GM20431 (cell line): ENCODE data around the gene RBM17.
"Not testable (repeated sequence)": the region's sequence is repeated elsewhere in the genome, so short reads cannot be mapped to it uniquely, and the experiment has no call there.

ENCODE experiments used
- in situ Hi-C: fragments of 300-500 bp; cut with MseI, MboI; formaldehyde crosslinking; loops from one replicate; pipeline ENCODE4 v1.15.0; 2020; ENCODE audit warnings: low sequenced_read_pairs; ENCODE audit not compliant: unreplicated experiment

RBM17 gene

DNA sequence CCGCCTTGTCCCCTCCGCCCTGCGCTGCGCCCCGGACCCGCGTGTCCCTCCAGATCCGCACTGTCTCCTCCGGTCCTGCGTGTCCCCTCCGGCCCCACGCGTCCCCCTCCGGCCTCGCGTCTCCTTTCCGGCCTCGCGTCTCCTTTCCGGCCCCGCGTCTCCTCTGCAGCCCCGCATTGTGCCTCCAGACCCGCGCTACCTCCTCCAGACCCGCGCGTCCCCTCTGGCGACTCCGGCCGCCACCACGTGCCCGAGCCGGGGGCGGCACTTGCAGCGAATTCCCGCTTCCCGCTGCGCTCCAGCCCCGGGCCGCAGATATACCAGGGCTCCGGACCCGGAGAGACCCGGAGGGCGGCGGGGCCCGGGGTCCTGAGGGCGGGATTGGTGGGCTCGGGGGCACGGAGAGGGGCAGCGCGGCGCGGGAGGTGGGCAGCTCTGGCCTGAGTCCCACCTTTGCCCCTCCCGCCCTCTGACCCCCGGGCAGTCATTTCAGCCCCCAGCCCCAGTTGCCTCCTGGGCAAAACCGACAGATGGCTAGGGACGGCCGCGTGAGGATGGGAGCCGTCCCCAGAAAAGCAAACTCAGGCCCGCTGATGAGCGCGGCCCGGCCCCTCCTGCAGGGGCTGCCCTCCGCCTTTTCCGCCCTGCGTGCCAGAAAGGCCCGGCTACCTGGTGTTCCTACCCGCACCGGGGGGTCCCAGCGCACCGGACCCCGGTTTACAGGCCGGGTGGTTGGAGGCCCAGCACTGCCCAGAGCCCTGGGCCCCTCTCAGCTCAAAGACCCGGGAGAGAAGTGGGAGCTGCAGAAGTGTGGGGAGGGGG is 56.5 kb downstream of the RBM17 start:
- in situ Hi-C loops, result no loop called here

DNA sequence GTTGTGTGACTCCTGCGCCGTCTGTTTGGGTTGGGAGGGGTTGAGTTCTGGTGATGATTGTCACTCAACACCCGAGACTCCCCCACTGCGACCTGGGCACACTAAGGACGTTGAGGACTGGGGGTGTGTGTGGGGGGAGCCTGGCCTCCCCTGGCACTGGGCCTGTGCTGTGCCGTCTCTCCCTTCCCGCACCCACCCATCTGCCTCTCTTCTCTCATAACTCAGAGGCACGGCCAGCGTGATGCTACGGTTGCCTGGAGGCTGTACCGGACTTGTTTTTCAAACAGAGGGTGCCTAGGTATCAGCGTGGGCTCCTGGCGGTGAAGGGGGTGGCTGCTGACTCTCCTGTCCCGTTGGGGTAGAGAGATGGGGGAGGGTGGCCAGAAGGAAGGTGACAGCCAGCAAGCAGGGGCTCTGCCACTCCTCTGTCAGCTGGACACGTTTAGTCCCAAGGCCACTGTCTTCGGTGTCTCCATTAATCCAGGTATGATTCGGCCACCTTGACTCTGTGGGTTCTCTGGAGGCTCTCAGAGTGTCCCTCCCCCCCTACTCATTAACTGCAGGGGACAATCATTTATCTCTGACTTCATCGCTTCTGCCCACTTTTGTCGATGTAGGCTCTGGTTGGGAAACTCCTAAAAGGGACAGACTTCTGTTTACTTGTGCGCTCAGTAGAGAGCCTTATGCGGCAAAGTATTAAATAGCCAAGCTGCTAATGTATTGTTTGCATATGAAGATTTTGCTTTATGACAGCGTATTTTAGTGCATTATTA is 57.4 kb downstream of the RBM17 start:
- in situ Hi-C loops, result no loop called here

DNA sequence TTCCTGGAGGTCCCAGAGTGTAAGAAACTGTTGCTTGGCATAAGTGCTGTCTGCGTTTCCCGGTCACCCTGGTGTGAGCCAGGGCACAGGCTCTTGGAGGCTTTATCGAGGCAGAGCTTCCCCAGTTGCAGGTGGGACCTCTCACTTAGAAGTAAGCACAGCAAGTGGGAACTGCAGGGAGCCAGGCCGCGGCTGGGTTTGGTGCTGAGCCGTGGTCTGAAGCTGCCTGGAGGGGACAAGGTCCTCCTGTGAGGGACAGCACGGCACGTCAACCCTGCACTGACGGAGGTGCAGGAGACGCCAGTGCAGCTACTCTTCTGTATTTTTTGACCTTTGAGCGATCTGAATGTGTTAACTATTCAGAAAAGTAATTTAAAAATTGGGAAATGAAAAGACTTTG is 58.1 kb downstream of the RBM17 start:
- in situ Hi-C loops, result no loop called here

DNA sequence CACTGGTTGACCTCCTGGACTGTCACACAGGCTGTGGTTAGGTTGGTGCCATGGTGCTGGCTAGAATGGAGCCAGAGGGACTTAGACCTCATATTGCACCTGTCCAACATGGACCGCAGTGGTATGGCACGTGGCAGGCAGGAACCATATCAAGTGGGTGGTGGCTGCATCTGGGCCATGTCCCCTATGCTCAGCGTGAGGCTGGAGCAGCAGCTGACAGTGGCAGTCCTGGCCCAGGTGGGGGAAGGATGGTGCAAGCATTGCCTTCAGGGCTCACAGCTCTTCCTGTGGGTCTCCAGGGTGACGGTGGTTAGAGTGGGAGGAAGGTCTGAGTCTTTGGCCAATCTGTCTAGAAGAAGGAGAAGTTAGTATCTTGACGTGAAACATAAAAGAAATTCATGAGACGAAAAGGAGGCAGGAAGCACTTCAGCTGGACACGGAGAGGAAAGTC is 59.4 kb downstream of the RBM17 start:
- in situ Hi-C loops, result no loop called here

DNA sequence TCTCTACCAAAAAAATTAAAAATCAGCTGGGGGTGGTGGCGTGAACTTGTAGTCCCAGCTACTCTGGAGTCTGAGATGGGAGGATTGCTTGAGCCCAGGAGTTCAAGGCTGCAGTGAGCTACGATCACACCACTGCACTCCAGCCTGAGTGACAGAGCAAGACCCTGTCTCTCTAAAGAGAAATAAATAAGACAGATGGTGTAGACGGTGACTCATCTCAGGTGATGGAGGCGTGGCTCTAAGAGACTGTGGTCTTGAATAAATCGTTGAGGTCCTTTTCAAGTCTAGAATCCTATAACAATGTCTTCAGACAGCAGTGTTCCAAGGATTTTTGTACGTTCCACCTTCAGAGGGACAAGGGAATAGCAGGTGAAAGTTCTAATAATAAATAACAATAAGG is 60.1 kb downstream of the RBM17 start:
- in situ Hi-C loops, result no loop called here

DNA sequence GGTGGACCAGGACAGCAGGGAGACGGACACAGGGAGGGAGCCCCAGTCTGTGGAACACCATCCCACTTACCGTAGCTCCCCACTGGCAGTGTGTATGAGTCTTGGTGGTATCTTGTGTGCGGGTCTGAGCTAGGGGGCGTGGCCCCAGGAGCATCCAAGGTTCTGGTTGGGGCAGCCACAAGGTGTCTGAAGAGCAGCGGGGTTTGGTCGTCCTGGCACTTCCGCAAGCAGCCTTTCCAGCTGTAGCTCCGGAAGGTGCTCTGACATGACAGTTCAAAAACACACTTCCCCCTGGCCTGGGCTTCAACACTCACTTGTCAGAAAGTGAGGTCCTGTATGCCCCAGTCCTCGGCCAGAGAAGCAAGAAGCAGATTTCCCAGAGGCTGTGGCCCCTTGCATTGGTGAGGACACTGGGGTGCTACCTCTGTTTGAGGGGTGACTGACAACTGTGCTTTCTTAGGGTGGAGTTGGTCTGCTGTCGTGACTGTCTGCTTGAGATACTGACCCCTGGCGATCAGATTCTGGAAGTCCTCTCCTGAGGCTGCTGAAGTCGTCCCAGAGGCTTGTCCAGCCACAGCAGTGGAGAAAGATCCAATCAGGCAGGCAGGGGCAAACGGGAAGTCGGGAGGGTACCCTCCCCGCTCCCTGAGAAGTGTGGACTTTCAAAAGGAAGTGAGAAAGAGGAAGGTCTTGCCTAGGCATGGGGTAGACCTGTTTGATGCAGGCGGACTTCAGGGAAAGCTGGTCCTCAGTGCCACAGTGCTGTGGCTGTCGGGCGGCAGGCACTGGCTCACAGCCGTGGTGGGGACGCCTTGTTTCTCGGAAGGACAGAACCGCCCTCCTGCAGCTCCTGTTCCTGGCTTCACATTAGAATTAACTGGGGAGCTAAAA is 62.5 kb downstream of the RBM17 start:
- in situ Hi-C loops, result loop anchor here (10.0 kb wide), 1 partner anchor 47 kb away; no protein-coding TSS in a partner anchor

DNA sequence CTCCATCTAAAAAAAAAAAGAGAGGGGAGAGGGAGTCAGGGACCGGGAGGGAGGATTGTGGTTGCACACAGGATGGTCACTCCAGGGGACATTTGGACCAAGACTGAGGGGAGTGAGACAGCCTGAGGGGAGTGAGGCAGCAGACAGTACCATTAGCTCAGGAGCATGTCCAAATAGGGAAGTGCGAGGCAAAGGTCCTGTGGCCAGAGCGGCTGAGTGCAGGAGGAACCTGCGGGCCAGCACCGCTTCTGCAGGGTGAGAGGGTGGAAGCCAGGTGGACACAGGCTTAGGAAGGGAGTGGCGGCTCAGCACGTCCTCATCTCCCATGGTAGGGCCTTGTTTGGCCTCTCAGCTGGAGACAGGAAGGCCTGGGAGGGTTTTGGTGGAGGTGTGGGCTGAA is 65.0 kb downstream of the RBM17 start:
- in situ Hi-C loops, result loop anchor here (10.0 kb wide), 1 partner anchor 49 kb away; no protein-coding TSS in a partner anchor

DNA sequence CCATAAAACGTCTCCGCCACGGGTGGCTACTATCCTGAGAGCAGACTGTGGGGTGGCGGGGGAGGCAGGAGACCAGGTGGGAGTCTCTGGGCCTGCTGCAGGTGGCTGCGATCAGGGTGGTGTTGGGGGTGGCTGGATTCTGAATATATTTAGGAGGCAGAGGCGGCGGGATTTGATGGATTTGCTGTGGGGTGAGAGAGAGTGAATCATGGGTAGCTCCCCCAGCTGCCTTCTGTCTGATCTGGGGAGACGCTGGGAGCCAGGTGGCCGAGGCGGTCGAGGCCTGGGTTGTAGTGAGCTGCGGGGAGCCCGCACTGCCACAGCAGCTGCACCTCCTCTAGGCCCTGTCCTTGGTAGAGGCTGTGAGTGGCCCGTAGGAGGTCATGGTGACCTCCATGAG is 65.7 kb downstream of the RBM17 start:
- in situ Hi-C loops, result loop anchor here (10.0 kb wide), 1 partner anchor 50 kb away; no protein-coding TSS in a partner anchor

DNA sequence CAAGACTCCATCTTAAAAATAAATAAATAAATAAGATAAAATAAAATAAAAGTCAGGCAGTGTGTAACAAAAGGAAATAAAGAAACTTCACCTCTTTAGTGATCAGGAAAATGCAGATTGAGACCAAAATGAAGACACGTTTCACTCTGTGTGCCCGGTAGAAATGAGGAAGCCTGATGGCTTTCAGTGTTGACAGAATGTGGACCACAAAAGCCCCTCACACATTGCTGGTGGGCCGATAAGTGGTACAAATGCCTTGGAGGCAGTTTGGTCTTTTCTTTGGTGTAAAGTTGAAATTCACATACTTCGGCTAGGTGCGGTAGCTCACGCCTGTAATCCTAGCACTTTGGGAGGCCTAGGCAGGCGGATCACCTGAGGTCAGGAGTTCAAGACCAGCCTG is 69.4 kb downstream of the RBM17 start:
- in situ Hi-C loops, result loop anchor here (10.0 kb wide), 1 partner anchor 53 kb away; no protein-coding TSS in a partner anchor

DNA sequence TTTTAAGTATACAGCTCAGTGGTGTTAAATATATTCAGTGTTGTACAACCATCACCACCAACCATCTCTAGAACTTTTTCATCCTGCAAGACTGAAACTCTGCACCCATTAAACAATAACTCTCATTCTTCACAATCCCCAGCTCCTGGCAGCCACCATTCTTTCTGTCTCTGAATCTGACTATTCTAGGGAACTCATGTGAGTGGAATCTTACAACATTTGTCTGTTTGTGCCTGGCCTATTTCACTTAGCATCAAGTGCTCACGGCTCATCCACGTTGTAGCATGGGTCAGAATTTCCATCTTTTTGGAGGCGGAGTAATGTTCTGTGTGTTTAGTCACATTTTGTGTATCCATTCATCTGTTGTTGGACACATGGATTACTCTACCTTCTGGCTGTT is 73.1 kb downstream of the RBM17 start:
- in situ Hi-C loops, result no loop called here

DNA sequence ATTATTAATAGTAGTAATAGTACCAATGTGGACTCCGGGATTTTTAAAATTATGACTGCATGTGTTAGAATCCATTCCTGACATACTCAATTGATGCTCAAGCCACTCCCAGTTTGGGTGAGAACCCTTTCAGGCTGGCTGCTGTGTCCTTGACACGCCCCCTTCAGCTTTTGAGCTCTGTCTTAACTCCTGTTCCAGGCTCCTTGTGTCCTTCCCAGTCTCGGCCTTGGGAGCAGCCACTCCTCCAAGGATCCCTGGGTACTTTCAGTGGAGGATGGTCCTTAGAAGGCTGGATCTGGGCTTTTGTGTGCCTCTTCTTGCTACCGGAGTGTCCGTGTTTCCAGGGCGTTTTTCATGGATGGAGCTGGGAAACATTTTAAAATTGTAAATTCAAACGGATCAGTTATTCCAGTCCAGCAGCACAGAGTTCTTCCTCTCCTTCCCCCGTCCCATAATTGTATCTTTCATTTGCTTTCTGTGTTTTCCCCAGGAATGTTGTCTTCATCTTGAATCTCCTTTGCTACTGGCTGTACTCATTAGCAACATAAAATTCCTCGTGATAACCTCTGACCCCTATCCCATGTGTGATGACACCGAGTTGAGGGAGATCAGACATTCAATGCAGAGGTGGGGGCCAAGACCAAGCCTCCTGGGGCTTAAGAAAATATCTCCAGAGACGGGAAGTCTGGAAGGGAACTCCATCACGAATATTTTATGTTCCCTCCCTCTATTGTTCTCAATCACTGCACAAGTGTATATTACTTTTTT is 73.9 kb downstream of the RBM17 start:
- in situ Hi-C loops, result no loop called here

DNA sequence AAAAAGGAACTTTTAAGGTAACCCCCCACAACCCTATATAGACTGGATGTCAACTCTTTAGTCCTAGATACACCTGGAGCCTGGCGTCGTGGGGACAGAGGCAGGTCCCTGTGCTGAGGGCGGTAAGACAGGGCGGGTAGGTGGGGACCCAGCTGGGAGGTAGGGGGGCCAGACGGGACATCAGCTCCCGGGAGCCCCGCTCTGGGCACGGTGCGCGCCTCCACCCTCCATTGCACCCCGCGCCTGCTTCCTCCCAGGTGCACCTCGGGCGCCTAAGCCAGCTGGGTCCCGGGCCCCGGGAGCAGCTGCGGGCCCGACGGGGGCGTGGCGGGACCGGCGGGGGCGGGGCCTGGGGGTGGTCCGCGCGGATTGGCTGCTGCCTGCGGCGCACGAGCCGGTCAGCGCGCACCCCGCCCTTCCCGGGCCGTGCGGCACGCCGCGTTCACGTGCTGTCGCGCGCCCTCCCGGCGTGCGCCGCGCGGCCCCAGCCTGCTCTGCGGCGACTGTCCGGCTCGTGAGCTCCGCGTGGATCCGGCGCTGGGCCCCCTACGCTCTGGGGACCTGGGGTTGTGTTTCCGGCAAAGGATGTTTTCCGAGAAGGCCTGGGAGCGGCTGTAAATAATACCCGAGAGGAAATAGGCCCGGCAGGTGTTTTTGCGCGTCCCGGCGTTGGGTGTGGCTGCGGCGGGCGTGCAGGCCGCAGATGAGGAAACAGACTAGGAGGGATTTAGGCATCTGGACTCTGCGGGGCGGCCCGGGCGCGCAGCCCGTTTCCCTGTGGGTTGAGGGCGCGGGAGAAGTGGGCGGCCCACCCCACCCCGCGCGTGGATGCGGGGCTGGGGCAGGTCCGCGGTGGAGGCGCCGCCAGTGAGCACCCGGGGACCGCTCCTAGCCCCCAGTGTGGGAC is 74.8 kb downstream of the RBM17 start:
- in situ Hi-C loops, result no loop called here

DNA sequence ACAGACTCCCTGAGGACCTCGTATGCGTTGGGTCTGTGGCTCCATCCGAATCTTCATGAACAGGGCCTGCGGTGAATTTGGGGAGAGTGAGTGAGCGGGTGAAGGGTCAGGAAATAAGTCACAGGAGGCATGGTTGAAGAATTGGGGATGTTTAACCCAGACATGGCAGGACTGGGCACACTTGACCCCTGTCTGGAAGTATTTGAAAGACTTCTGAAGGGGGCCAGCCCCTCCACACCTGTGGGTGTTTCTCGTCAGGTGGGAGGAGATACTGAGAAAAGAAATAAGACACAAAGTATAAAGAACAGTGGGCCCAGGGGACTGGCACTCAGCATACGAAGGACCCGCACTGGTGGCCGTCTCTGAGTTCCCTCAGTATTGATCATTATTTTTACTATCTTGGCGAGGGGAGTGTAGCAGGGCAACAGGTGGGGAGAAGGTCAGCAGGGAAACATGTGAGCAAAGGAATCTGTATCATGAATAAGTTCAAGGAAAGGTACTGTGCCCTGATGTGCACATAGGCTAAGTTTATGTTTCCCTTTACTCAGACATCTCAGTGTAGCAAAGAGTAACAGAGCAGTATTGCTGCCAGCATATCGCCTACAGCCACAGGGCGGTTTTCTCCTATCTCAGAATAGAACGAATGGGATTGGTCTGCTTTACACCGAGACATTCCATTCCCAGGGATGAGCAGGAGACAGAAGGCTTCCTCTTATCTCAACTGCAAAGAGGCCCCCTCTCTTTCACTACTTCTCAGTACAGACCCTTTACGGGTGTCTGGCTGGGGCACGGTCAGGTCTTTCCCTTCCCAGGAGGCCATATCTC is 75.6 kb downstream of the RBM17 start:
- in situ Hi-C loops, result no loop called here

DNA sequence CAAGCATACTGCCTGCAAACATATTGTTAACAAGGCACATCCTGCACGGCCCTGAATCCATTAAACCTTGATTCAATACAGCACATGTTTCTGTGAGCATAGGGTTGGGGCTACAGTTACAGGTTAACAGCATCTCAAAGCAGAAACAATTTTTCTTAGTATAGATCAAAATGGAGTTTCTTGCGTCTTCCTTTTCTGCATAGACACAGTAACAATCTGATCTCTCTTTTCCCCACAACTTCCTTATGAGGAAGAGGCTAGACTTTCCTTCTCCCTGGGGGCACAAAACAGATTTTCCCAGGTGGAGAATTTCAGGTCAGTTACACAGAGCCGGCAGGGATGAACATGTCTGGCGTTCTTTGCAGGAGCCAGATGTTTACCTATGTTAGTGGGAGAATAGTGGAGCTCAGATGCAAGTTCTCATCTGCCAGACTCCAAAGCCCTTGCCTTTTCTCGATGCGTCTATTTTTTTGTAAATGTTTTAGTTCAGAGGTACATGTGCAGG is 76.4 kb downstream of the RBM17 start:
- in situ Hi-C loops, result no loop called here

DNA sequence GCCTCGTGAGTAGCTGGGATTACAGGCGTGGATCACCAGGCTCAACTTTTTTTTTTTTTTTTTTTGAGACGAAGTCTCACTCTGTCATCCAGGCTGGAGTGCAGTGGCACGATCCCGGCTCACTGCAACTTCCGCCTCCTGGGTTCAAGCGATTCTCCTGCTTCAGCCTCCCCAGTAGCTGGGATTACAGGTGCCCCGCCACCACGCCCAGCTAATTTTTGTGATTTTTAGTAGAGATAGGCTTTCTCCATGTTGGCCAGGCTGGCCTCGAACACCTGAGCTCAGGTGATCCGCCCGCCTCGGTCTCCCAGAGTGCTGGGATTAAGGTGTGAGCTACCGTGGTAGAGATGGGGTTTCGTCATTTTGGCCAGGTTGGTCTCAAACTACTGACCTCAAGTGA is 77.1 kb downstream of the RBM17 start:
- in situ Hi-C loops, result not testable (repeated sequence)
